Osteocyte (in vitro differentiated cells): ENCODE measurements around the gene WDHD1. TPM values are rescaled to one million over a fixed set of nuclear protein-coding genes. Genes with fewer than 3 reads are reported as not detected.

ENCODE experiments used
- DNase-seq: peaks from one replicate; pipeline ENCODE4 v3.0.0; 2021; ENCODE audit warnings: mixed read lengths; ENCODE audit not compliant: unreplicated experiment; ENCODE audit errors: extremely low spot score
- H3K27ac Mint-ChIP-seq: one replicate; pipeline ENCODE4 v1.8.0; 2021; ENCODE audit warnings: mild to moderate bottlenecking, mixed read lengths; ENCODE audit not compliant: unreplicated experiment
- H3K27me3 Mint-ChIP-seq: one replicate; pipeline ENCODE4 v1.8.0; 2021; ENCODE audit warnings: mixed read lengths; ENCODE audit not compliant: unreplicated experiment
- H3K36me3 Mint-ChIP-seq: one replicate; pipeline ENCODE4 v1.8.0; 2021; ENCODE audit warnings: mixed read lengths; ENCODE audit not compliant: unreplicated experiment
- H3K4me1 Mint-ChIP-seq: one replicate; pipeline ENCODE4 v1.8.0; 2021; ENCODE audit warnings: mixed read lengths; ENCODE audit not compliant: unreplicated experiment
- H3K4me3 Mint-ChIP-seq: one replicate; pipeline ENCODE4 v1.8.0; 2021; ENCODE audit warnings: mild to moderate bottlenecking, moderate library complexity, mixed read lengths; ENCODE audit not compliant: unreplicated experiment
- H3K9me3 Mint-ChIP-seq: one replicate; pipeline ENCODE4 v1.8.0; 2021; ENCODE audit warnings: mixed read lengths; ENCODE audit not compliant: unreplicated experiment
- total RNA-seq: library from RNA; stranded (reverse); gene quantifications from 2 replicates; pipeline ENCODE4 v1.2.1, GENCODE V29; 2021
- TF ChIP-seq, protein P1 (sequence below): fragments of 200-600 bp; sonication (generic); IDR thresholded peaks from 2 replicates; pipeline ENCODE4 v1.5.0; 2021; ENCODE audit warnings: antibody characterized with exemption, mild to moderate bottlenecking, moderate library complexity

Gene WDHD1
- total RNA-seq, 1 donor from 2014 or later = 7.0 TPM

DNA sequence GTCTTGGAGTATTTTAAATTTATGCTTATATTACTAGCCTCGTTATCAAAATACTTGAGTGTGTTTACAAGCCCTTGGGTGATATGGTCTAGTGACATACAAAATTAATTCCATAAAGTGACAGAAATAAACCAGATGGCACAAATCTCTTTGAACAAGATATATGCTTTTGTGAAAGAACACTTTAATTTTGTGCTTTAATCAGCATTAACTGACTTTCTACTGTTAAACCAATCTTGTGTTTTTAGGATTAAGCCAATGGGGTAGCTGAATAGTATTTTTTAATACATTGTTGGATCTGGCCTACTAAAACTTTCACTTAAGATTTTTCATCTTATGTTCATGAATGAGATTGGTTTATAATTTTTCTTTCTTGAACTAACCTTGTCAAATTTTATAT lies 93.9 kb downstream of the WDHD1 start:
- no peak overlapping the region for H3K27ac Mint-ChIP-seq
- H3K9me3 Mint-ChIP-seq = no peaks in the 10 kb centered on the region
- H3K27me3 Mint-ChIP-seq = no peaks in the 10 kb centered on the region
- TF ChIP-seq, protein P1, sequence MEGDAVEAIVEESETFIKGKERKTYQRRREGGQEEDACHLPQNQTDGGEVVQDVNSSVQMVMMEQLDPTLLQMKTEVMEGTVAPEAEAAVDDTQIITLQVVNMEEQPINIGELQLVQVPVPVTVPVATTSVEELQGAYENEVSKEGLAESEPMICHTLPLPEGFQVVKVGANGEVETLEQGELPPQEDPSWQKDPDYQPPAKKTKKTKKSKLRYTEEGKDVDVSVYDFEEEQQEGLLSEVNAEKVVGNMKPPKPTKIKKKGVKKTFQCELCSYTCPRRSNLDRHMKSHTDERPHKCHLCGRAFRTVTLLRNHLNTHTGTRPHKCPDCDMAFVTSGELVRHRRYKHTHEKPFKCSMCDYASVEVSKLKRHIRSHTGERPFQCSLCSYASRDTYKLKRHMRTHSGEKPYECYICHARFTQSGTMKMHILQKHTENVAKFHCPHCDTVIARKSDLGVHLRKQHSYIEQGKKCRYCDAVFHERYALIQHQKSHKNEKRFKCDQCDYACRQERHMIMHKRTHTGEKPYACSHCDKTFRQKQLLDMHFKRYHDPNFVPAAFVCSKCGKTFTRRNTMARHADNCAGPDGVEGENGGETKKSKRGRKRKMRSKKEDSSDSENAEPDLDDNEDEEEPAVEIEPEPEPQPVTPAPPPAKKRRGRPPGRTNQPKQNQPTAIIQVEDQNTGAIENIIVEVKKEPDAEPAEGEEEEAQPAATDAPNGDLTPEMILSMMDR = no peak
- H3K4me3 Mint-ChIP-seq = no peak overlapping the region
- H3K4me1 Mint-ChIP-seq = no peaks in the 10 kb centered on the region
- peaks cover 1% of the 10 kb centered on the region for H3K36me3 Mint-ChIP-seq
- DNase-seq = no peak

DNA sequence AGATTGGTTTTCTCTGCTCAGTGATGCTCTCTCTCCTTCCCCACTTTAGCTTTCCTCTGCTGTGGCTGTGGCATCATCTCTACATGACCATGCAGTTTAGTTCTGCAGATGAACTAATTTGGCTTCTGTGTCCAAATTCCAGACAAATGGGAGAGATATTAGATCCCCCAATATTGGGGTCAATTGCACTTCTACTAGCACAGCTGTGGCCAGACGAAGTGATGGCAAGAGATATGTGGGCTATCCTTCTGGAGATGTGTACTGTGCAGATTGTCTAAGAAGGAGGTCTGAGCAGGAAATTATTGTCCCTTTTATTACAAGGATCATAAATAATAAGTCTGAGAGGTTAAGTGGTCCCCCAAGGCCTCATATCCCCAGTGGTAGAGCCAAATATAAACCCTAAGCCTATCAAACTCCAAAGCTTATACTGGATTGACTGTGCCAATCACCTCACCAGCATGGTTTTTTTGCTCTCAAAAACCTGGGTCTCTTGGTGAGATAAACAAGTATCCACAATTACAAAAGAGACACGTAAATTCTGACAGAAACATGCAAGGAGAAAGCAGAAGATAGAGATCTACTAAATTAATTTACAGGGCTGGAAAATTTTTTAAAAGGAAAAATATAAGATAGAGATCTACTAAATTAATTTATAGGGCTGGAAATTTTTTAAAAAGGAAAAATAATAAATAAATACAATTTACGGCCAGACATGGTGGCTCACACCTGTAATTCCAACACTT lies 95.1 kb downstream of the WDHD1 start:
- Mint-ChIP-seq H3K9me3 (no peaks in the 10 kb centered on the region), H3K36me3 (no peaks in the 10 kb centered on the region), H3K4me1 (no peaks in the 10 kb centered on the region), H3K27ac (no peak overlapping the region), H3K4me3 (no peak overlapping the region), H3K27me3 (no peaks in the 10 kb centered on the region)
- TF ChIP-seq, protein P1 = no peak
- no peak for DNase-seq

DNA sequence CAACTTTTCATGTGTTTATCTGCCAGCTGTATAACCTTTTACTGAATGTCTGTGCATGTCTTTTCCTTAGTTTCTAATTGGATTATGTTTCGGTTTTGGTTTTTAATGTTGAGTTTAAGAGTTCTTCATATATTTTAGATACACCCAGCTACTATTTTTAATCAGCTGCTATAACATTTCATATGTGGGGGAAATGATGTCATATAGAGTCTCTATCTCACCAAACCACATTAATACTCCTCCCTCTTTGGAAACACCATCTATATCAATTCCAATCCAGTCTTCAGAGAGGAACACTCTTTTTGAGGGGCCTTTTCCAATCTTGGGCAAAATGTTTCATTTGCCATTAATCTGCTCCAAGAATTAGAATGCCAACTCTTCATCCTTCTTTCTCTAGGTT lies 95.8 kb downstream of the WDHD1 start:
- no peaks in the 10 kb centered on the region for H3K36me3 Mint-ChIP-seq
- TF ChIP-seq, protein P1 = no peak
- H3K4me3 Mint-ChIP-seq = no peak overlapping the region
- H3K9me3 Mint-ChIP-seq = no peaks in the 10 kb centered on the region
- no peaks in the 10 kb centered on the region for H3K27me3 Mint-ChIP-seq
- H3K4me1 Mint-ChIP-seq = no peaks in the 10 kb centered on the region
- DNase-seq = no peak
- H3K27ac Mint-ChIP-seq = no peak overlapping the region

DNA sequence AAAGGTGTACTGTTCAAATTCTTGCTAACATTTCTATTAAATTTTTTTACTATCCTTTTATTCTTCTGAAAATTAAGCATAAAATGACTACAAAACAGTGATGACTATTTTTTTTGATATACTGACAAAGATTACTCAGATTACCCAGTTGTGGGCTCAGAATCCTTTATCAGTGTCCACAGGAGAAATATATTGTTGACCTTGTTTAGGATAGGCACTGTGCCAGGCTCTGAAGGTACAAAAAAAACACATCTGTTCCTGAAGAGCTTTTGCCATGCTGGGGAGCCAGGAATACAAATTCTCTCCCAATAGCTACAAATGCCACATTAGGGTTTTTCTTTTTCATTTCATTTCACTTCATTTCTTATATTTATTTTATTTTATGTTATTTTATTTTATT lies 97.3 kb downstream of the WDHD1 start:
- Mint-ChIP-seq H3K4me1 (no peaks in the 10 kb centered on the region), H3K36me3 (no peaks in the 10 kb centered on the region), H3K9me3 (no peaks in the 10 kb centered on the region), H3K27ac (no peak overlapping the region), H3K27me3 (no peaks in the 10 kb centered on the region), H3K4me3 (no peak overlapping the region)
- TF ChIP-seq, protein P1 = no peak
- DNase-seq = no peak

DNA sequence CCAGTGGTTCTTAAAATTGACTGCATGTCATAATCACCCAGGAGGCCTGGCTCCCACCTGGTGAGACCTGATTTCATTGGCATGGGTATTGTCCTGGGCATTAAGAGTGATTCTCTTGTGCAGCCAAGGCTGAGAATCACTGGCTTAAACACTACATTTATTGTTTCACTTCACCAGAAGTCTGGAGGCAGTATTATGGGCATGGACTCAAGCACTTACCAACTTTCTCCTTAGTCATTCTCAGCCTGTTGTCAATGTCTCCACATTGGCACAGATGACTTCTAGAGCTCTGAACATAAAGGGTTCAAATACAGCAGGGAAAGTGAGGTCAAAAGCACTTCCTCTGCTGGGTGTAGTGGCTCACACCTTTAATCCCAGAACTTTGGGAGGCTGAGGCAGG lies 98.7 kb downstream of the WDHD1 start:
- TF ChIP-seq, protein P1 = no peak

More for the DNA sequence above, 98.7 kb downstream of the WDHD1 start:
- no peaks in the 10 kb centered on the region for H3K4me1 Mint-ChIP-seq
- no peak overlapping the region for H3K27ac Mint-ChIP-seq
- H3K4me3 Mint-ChIP-seq = no peak overlapping the region
- no peaks in the 10 kb centered on the region for H3K9me3 Mint-ChIP-seq
- no peaks in the 10 kb centered on the region for H3K36me3 Mint-ChIP-seq
- H3K27me3 Mint-ChIP-seq = no peaks in the 10 kb centered on the region
- no peak for DNase-seq
